Measurements from ENCODE around the gene CREB3L2. TPM values are rescaled to one million over a fixed set of nuclear protein-coding genes. Genes with fewer than 3 reads are reported as not detected.

CREB3L2 gene
- total and polyA plus RNA-seq, 2 of the 13 experiments (the other 11 are each of a cell fraction or from before 2014, with no cell fraction given) = 22.1 to 41.1 TPM

DNA sequence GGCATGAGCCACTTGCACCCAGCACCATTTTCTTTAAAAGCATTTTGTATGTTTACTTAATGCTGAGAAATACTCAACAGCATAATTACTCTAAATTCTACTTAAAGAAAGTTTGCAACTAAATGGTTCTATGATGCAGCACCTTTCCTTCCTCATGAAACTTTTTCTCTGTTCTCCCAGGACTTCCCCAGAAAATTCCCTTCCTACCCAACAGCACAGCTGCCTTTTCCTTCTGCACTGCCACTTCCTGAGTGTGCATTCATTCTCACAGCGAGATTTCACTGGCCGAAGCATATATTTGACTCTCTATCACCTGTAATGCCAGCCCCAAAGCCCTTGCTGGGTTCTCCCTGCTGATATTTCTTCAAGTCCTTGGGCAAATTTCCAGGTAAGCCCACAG, 113.6 kb downstream of the CREB3L2 start (continued):
- TF ChIP-seq ZNF788 (CRISPR knock-in tag; IDR thresholded peaks at IDR 0.05; ENCODE audit: borderline replicate concordance) (no peak), ZNF432 (CRISPR knock-in tag; IDR thresholded peaks at IDR 0.05; ENCODE audit: borderline replicate concordance) (no peak), ZNF747 (CRISPR knock-in tag; IDR thresholded peaks at IDR 0.05; ENCODE audit: borderline replicate concordance) (no peak), PTBP1 (IDR thresholded peaks at IDR 0.05; ENCODE audit: low read depth, low read length, poor library complexity, severe bottlenecking) (no peak), ZBTB7B (CRISPR knock-in tag; IDR thresholded peaks at IDR 0.05) (no peak), TMF1 (CRISPR knock-in tag; IDR thresholded peaks at IDR 0.05; ENCODE audit: low read depth) (no peak), ZBTB2 (CRISPR knock-in tag; IDR thresholded peaks at IDR 0.05; ENCODE audit: low read depth) (no peak), MEIS1 (CRISPR knock-in tag; IDR thresholded peaks at IDR 0.05; ENCODE audit: borderline replicate concordance) (no peak)

- FAIRE-seq (no peak), DNase-seq (ENCODE audit: low spot score) (no peak), ATAC-seq (no peak)
- Histone ChIP-seq H3K4me2 (ENCODE audit: low read depth, low read length) (no peak overlapping the region), H3K36me3 (replicated peaks in 1 of 2; ENCODE audit: control insufficient read depth in 1 of 2, insufficient read depth in 2 of 2, low read length in 2 of 2) (peaks cover 38 to 85% of the 10 kb centered on the region in 2 experiments), H3K79me2 (ENCODE audit: insufficient read depth, low read length) (peaks cover 14% of the 10 kb centered on the region), H3K27me3 (ENCODE audit: control insufficient read depth in 1 of 2, insufficient read depth in 2 of 2, low read length in 2 of 2) (no peaks in the 10 kb centered on the region), H2AFZ (ENCODE audit: low read length) (no peak overlapping the region), H3K9ac (ENCODE audit: insufficient read depth, low read depth, low read length) (no peak overlapping the region), H3K4me1 (ENCODE audit: insufficient read depth, low read length) (peaks cover 18% of the 10 kb centered on the region), H3K27ac (ENCODE audit: extremely low read length, insufficient read depth, low read length) (no peak overlapping the region), H3K9me3 (ENCODE audit: low read length) (no peaks in the 10 kb centered on the region), H3K4me3 (replicated peaks in 1 of 3; ENCODE audit: insufficient read depth in 1 of 3, low read depth in 2 of 3, low read length in 3 of 3) (no peak overlapping the region), H4K20me1 (ENCODE audit: insufficient read depth, low read length) (no peaks in the 10 kb centered on the region; the same call in 1 of the 2 replicates)
- intact Hi-C loops (cut with micrococcal nuclease; ENCODE audit: unreplicated experiment) (no loop called here), in situ Hi-C loops (cut with HindIII; ENCODE audit: extremely low pct_ligation_motif_present, low pct_unique_long_range_greater_than_20kb) (no loop called here)
- POLR2A ChIA-PET = no interaction called here
- no TSS peak for BruUV-seq (replicated peaks)
- CTCF ChIA-PET (ENCODE audit: low intra/inter-chr PET ratio, low total read pairs) = no interaction called here
- 100% methylated on average over 2 of the region's 2 CpGs for WGBS (ENCODE audit: low lambda C conversion rate)
- TF ChIP-seq ZNF512 (CRISPR knock-in tag; IDR thresholded peaks at IDR 0.05) (no peak), ZMYM2 (CRISPR knock-in tag; IDR thresholded peaks at IDR 0.05) (no peak), ZFP36L1 (CRISPR knock-in tag; IDR thresholded peaks at IDR 0.05) (no peak), ZNF317 (CRISPR knock-in tag; IDR thresholded peaks at IDR 0.05) (no peak), HOXA9 (CRISPR knock-in tag; IDR thresholded peaks at IDR 0.05; ENCODE audit: borderline replicate concordance) (no peak), ZMYM4 (CRISPR knock-in tag; IDR thresholded peaks at IDR 0.05) (no peak), GFI1 (CRISPR knock-in tag; IDR thresholded peaks at IDR 0.05; ENCODE audit: borderline replicate concordance) (no peak), ZNF83 (CRISPR knock-in tag; IDR thresholded peaks at IDR 0.05; ENCODE audit: borderline replicate concordance) (no peak), SIN3A (IDR thresholded peaks at IDR 0.05; ENCODE audit: borderline replicate concordance, low read depth, low read length) (no peak), JUNB (CRISPR knock-in tag; IDR thresholded peaks at IDR 0.05; ENCODE audit: borderline replicate concordance) (no peak), MBD4 (IDR thresholded peaks at IDR 0.05; ENCODE audit: borderline replicate concordance, low read length) (no peak), ZKSCAN1 (IDR thresholded peaks at IDR 0.05; ENCODE audit: low read length) (no peak), NR1H2 (CRISPR knock-in tag; IDR thresholded peaks at IDR 0.05; ENCODE audit: borderline replicate concordance, low read depth) (no peak), ZNF766 (CRISPR knock-in tag; IDR thresholded peaks at IDR 0.05; ENCODE audit: borderline replicate concordance) (no peak)
- TF ChIP-seq, protein P1, sequence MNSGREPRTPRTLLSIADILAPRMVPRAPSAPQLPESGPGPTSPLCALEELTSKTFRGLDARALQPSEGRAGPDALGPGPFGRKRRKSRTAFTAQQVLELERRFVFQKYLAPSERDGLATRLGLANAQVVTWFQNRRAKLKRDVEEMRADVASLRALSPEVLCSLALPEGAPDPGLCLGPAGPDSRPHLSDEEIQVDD (CRISPR knock-in tag; IDR thresholded peaks at IDR 0.05; ENCODE audit: borderline replicate concordance) = no peak
Observed at GRCh38 chr7:137886746-137887145, 115.1 kb downstream of the CREB3L2 start.
